Ishikawa (cell line): ENCODE data around the gene TMEM248.

Experiments used
- CEBPB ChIP-seq: IDR thresholded peaks from 2 replicates; pipeline ENCODE4 v1.6.1; 2012
- CREB1 ChIP-seq: IDR thresholded peaks from 2 replicates; pipeline ENCODE4 v1.6.1; 2012; ENCODE audit warnings: low read depth
- EGR1 ChIP-seq: IDR thresholded peaks from 2 replicates; pipeline ENCODE4 v1.6.1; 2012
- EP300 ChIP-seq: IDR thresholded peaks from 2 replicates; pipeline ENCODE4 v1.6.1; 2012; ENCODE audit warnings: borderline replicate concordance
- FOXM1 ChIP-seq: IDR thresholded peaks from 2 replicates; pipeline ENCODE4 v1.6.1; 2012; ENCODE audit warnings: low read depth, borderline replicate concordance
- MAX ChIP-seq: IDR thresholded peaks from 2 replicates; pipeline ENCODE4 v1.6.1; 2012
- NFIC ChIP-seq: IDR thresholded peaks from 2 replicates; pipeline ENCODE4 v1.6.1; 2012
- RAD21 ChIP-seq: IDR thresholded peaks from 2 replicates; pipeline ENCODE4 v1.6.1; 2012; ENCODE audit warnings: low read depth
- REST ChIP-seq: IDR thresholded peaks from 2 replicates; pipeline ENCODE4 v1.6.1; 2012; ENCODE audit warnings: low read depth, mild to moderate bottlenecking
- TAF1 ChIP-seq: IDR thresholded peaks from 2 replicates; pipeline ENCODE4 v1.6.1; 2012; ENCODE audit warnings: low read depth, mild to moderate bottlenecking
- TCF12 ChIP-seq: IDR thresholded peaks from 2 replicates; pipeline ENCODE4 v1.6.1; 2012; ENCODE audit warnings: low read depth
- TEAD4 ChIP-seq: IDR thresholded peaks from 2 replicates; pipeline ENCODE4 v1.6.1; 2012
- USF1 ChIP-seq: IDR thresholded peaks from 2 replicates; pipeline ENCODE4 v1.6.1; 2012
- YY1 ChIP-seq: IDR thresholded peaks from 2 replicates; pipeline ENCODE4 v1.6.1; 2012; ENCODE audit warnings: low read depth
- ZBTB7A ChIP-seq: IDR thresholded peaks from 2 replicates; pipeline ENCODE4 v1.6.1; 2012; ENCODE audit warnings: low read depth

Gene TMEM248

GRCh38 chr7:66902844-66903180, 18.2 kb upstream of the TMEM248 start:
- TF ChIP-seq ZBTB7A: no peak
- no peak for TF ChIP-seq EP300
- TF ChIP-seq CREB1: no peak
- no peak for TF ChIP-seq CEBPB
- no peak for TF ChIP-seq FOXM1
- TF ChIP-seq MAX: no peak
- TF ChIP-seq TAF1: no peak
- TF ChIP-seq NFIC: no peak
- no peak for TF ChIP-seq USF1
- no peak for TF ChIP-seq TCF12
- TF ChIP-seq REST: no peak
- TF ChIP-seq RAD21: no peak
- no peak for TF ChIP-seq EGR1
- no peak for TF ChIP-seq YY1
- TF ChIP-seq TEAD4: no peak

- no peak for TF ChIP-seq MAX
- no peak for TF ChIP-seq CREB1
- TF ChIP-seq REST: no peak
- no peak for TF ChIP-seq FOXM1
- TF ChIP-seq ZBTB7A: no peak
- no peak for TF ChIP-seq TCF12
Observed at GRCh38 chr7:66903360-66904062, 17.5 kb upstream of the TMEM248 start.

- TF ChIP-seq ZBTB7A (no peak), RAD21 (no peak), USF1 (no peak), REST (no peak), EGR1 (no peak), YY1 (no peak), NFIC (no peak), EP300 (no peak), TCF12 (no peak), FOXM1 (no peak), MAX (no peak), CEBPB (no peak), TAF1 (no peak), CREB1 (no peak), TEAD4 (no peak)
Observed at GRCh38 chr7:66904063-66904593, 16.9 kb upstream of the TMEM248 start.

GRCh38 chr7:66905278-66905677, 15.7 kb upstream of the TMEM248 start:
- no peak for TF ChIP-seq CREB1
- no peak for TF ChIP-seq FOXM1
- TF ChIP-seq TAF1: no peak
- no peak for TF ChIP-seq RAD21
- no peak for TF ChIP-seq MAX
- TF ChIP-seq TCF12: no peak
- TF ChIP-seq TEAD4: no peak
- TF ChIP-seq CEBPB: no peak
- TF ChIP-seq EGR1: no peak
- no peak for TF ChIP-seq EP300
- no peak for TF ChIP-seq ZBTB7A
- no peak for TF ChIP-seq REST
